B cell (primary cell): ENCODE data around the gene PRDM15. TPM values are rescaled to one million over a fixed set of nuclear protein-coding genes. Genes with fewer than 3 reads are reported as not detected.

Source experiments
- ATAC-seq: fragments of 200-7000 bp; cut with Tn5 transposase; one replicate; pipeline ENCODE4 v1.10.0; 2021; ENCODE audit warnings: low read depth, mild to moderate bottlenecking, moderate number of reproducible peaks, moderate library complexity
- CTCF ChIA-PET: fragments of 350-600 bp; sonication (Branson Sonifier 250); formaldehyde crosslinking; loops from one replicate; lab custom pipeline; 2021; ENCODE audit warnings: antibody characterized with exemption, inconsistent platforms; lab: Charles Lee
- POLR2A ChIA-PET: fragments of 350-600 bp; sonication (Branson Sonifier 250); formaldehyde crosslinking; loops from one replicate; lab custom pipeline; 2021; ENCODE audit warnings: antibody characterized with exemption; lab: Charles Lee
- DNase-seq: peaks from one replicate; pipeline ENCODE4 v3.0.0; 2013
- H2AFZ ChIP-seq: 2 replicates; pipeline ENCODE4 v1.6.1; 2012; ENCODE audit warnings: mild to moderate bottlenecking, low read depth, low read length; ENCODE audit not compliant: insufficient read depth, poor library complexity, severe bottlenecking
- H3K27ac ChIP-seq, 2 donors: 1 replicate in 1 of 2; 2 replicates in 1 of 2; pipeline ENCODE4 v1.5.1; 2012 to 2013; ENCODE audit warnings: low read length in 2 of 2, mild to moderate bottlenecking in 2 of 2, moderate library complexity in 1 of 2
- H3K27me3 ChIP-seq, 4 experiments: fragments of 200-600 bp in 1 of 4; sonication (generic) in 1 of 4; replicated peaks in 1 of 4; 1 replicate in 2 of 4; 2 replicates in 2 of 4; pipeline versions ENCODE4 v1.6.1 to v1.7.0; 2013 to 2016; ENCODE audit warnings: low read length in 3 of 4, mild to moderate bottlenecking in 2 of 4, mixed read lengths in 1 of 4, moderate library complexity in 1 of 4; ENCODE audit not compliant: insufficient read depth in 4 of 4, control insufficient read depth in 3 of 4; ENCODE audit errors: control extremely low read depth in 1 of 4
- H3K36me3 ChIP-seq, 2 experiments: replicated peaks in 1 of 2; 1 replicate in 1 of 2; 2 replicates in 1 of 2; pipeline versions ENCODE4 v1.6.1 to v1.7.1; 2013; ENCODE audit warnings: low read length in 1 of 2; ENCODE audit not compliant: insufficient read depth in 2 of 2, control insufficient read depth in 1 of 2; ENCODE audit errors: control extremely low read depth in 1 of 2, extremely low read depth in 1 of 2
- H3K4me1 ChIP-seq, 2 donors: fragments of 200-600 bp in 1 of 2; sonication (generic) in 1 of 2; 1 replicate in 1 of 2; 2 replicates in 1 of 2; pipeline versions ENCODE4 v1.5.1 to v1.6.1; 2013 to 2017; ENCODE audit warnings: low read length in 2 of 2; ENCODE audit not compliant: control insufficient read depth in 2 of 2, insufficient read depth in 2 of 2
- H3K4me2 ChIP-seq: replicated peaks from 2 replicates; pipeline ENCODE3; 2012; ENCODE audit warnings: mild to moderate bottlenecking, low read depth, low read length; ENCODE audit not compliant: poor library complexity, severe bottlenecking
- H3K4me3 ChIP-seq, 5 experiments: fragments of 200-600 bp in 1 of 5; sonication (generic) in 1 of 5; 1 replicate in 3 of 5; 2 replicates in 2 of 5; pipeline versions ENCODE4 v1.5.1 to v1.7.0; 2011 to 2016; ENCODE audit warnings: low read length in 4 of 5, mild to moderate bottlenecking in 4 of 5, low read depth in 2 of 5, control low read depth in 1 of 5, moderate library complexity in 1 of 5; ENCODE audit not compliant: insufficient read depth in 1 of 5; ENCODE audit errors: control extremely low read depth in 1 of 5, extremely low read depth in 1 of 5
- H3K79me2 ChIP-seq: fragments of 200-600 bp; sonication (generic); one replicate; pipeline ENCODE4 v1.6.0; 2016; ENCODE audit warnings: low read length; ENCODE audit not compliant: control insufficient read depth, insufficient read depth
- H3K9ac ChIP-seq: fragments of 200-600 bp; sonication (generic); 2 replicates; pipeline ENCODE4 v1.6.1; 2017; ENCODE audit warnings: mild to moderate bottlenecking, low read length, moderate library complexity
- H3K9me3 ChIP-seq, 3 donors: one replicate each; pipeline versions ENCODE4 v1.6.1 to v1.7.1; 2013; ENCODE audit warnings: low read length in 2 of 3; ENCODE audit not compliant: control insufficient read depth in 2 of 3, insufficient read depth in 1 of 3; ENCODE audit errors: control extremely low read depth in 1 of 3
- H4K20me1 ChIP-seq: 2 replicates; pipeline ENCODE4 v1.6.0; 2012; ENCODE audit warnings: mild to moderate bottlenecking, low read length; ENCODE audit not compliant: insufficient read depth, control insufficient read depth, poor library complexity, severe bottlenecking
- H3K27ac Mint-ChIP-seq: one replicate; pipeline ENCODE4 v1.8.0; 2021; ENCODE audit warnings: mixed read lengths
- H3K27me3 Mint-ChIP-seq: one replicate; pipeline ENCODE4 v1.8.0; 2021; ENCODE audit warnings: mixed read lengths
- H3K4me1 Mint-ChIP-seq: one replicate; pipeline ENCODE4 v1.8.0; 2021; ENCODE audit warnings: mixed read lengths
- H3K4me3 Mint-ChIP-seq: one replicate; pipeline ENCODE4 v1.8.0; 2021; ENCODE audit warnings: mixed read lengths
- H3K9me3 Mint-ChIP-seq: one replicate; pipeline ENCODE4 v1.8.0; 2022; ENCODE audit warnings: mixed read lengths; ENCODE audit not compliant: insufficient read depth
- EZH2 ChIP-seq: IDR thresholded peaks from 2 replicates; pipeline ENCODE4 v1.6.1; 2012; ENCODE audit warnings: borderline replicate concordance, low read depth, mild to moderate bottlenecking, moderate library complexity, low read length; ENCODE audit not compliant: insufficient read depth, poor library complexity, severe bottlenecking
- WGBS: methylation state at CpG from one replicate; pipeline ENCODE4 v1.1.5; 2013; ENCODE audit warnings: missing lambda C conversion rate; ENCODE audit not compliant: insufficient coverage; 5-methylcytosine and 5-hydroxymethylcytosine counted together
- intact Hi-C: fragments of 100-400 bp; cut with micrococcal nuclease; formaldehyde crosslinking; loops from one replicate; pipeline ENCODE4 v1.10.0; 2022
- polyA plus RNA-seq: library from polyadenylated mRNA; depleted of rRNA; stranded (reverse); fragments of >200 nt; gene quantifications from 2 replicates; pipeline ENCODE4 v1.2.3, GENCODE V29; 2012
- total RNA-seq, 2 donors: library from RNA; stranded (reverse); fragments of 120-200 nt in 1 of 2; gene quantifications; 1 replicate in 1 of 2; 2 replicates in 1 of 2; pipeline versions ENCODE4 v1.2.3 to v1.2.4, GENCODE V29; 2013 to 2022
- TF ChIP-seq, protein P1 (sequence below): fragments of 200-600 bp; IDR thresholded peaks from one replicate; pipeline ENCODE4 v1.8.0; 2022; ENCODE audit warnings: antibody characterized with exemption, mild to moderate bottlenecking

PRDM15 gene
- total and polyA plus RNA-seq, 2 donors (not counting 1 experiment from before 2014, with no cell fraction given) = 21.3 to 29.2 TPM

DNA sequence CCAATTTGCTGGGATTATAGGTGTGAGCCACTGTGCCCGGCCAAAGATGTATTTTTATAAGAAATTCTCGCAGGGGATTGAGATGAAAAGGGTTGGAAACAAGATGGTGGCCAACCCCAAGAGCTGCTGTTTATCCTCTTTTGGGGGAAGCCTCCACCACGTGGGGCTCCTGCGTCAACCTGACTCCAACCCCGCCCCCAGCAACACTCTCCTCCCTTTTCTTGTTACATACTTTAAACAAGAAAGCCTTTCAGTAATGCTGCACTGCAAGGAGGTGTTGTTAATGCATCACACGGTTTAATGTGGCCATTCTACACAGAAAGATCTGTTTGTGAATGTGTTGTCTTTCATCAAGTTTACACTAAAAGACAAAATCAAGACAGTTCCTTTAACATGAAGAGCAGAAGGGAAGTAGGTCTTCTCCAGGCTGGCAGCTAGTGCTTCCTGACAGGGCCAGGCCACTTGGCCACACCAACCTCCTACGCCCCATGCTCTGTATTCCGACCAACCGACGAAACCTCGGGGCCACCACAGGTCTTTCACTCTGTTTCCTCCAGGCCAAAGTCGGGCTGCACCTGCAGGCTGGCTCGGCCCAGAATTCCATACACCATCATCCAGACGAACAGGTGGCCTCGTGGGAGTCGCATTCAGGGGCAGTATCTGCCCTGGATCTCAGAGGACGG lies 48.7 kb upstream of the PRDM15 start:
- peaks cover 2% of the 10 kb centered on the region for H3K27me3 Mint-ChIP-seq
- H3K27ac ChIP-seq = peak overlapping the region; percentile 40 to 44
- TF ChIP-seq EZH2 = no peak
- ChIA-PET POLR2A (interaction anchor here (1.7 kb wide), 1 partner anchor 135 kb away, joined by 4 read pairs; no protein-coding TSS in a partner anchor), CTCF (interaction anchor here (2.2 to 2.4 kb wide), 2 partner anchors 180 to 190 kb away, joined by 10 to 11 read pairs; no protein-coding TSS in a partner anchor)
- H3K4me2 ChIP-seq = peak overlapping the region; percentile 61
- H3K4me1 Mint-ChIP-seq = peaks cover 79% of the 10 kb centered on the region
- ATAC-seq = no peak
- H3K9me3 Mint-ChIP-seq = no peaks in the 10 kb centered on the region
- no peaks in the 10 kb centered on the region for H3K36me3 ChIP-seq
- H3K9ac ChIP-seq = no peak overlapping the region
- WGBS = 44% methylated on average over 10 of the region's 17 CpGs
- H3K4me1 ChIP-seq = peaks cover 62 to 80% of the 10 kb centered on the region in 2 donors
- peak overlapping the region; percentile 89 for H3K27ac Mint-ChIP-seq
- no peaks in the 10 kb centered on the region for H3K27me3 ChIP-seq
- H3K9me3 ChIP-seq = no peaks in the 10 kb centered on the region
- H3K4me3 Mint-ChIP-seq = peak overlapping the region; percentile 76
- H2AFZ ChIP-seq = peak overlapping the region; percentile 23
- intact Hi-C loops = loop anchor here (2.0 to 10.0 kb wide), 3 partner anchors 49 to 607 kb away; partner anchors contain the start of gene PRDM15
- DNase-seq = peak; percentile 32
- peak overlapping the region in 1 of 5 experiments; percentile 31 for H3K4me3 ChIP-seq
- H4K20me1 ChIP-seq = no peaks in the 10 kb centered on the region
- peaks cover 32% of the 10 kb centered on the region for H3K79me2 ChIP-seq

DNA sequence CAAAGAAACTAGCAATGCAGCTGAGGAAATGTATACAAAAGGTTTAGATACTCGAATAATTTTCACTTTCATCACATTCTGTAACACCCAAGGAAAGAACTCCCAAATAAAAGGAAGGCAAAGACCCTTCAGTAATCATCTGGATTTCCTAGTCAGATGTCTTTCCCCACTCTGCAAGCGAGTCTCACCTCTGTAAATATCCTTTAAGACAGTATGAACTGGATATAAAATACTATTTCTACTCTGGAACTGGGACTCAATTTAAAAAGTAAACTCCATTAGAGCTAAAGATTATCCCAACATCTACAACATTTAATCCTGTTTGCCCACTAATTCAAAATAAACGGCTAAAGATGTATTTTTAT lies 47.6 kb upstream of the PRDM15 start:
- Histone ChIP-seq H2AFZ (peak overlapping the region; percentile 80), H3K36me3 (no peaks in the 10 kb centered on the region), H3K4me2 (peak overlapping the region; percentile 75), H3K4me3 (peak overlapping the region; percentile 12 to 70 (median 62)), H3K4me1 (peaks cover 67 to 80% of the 10 kb centered on the region in 2 donors), H3K27ac (peak overlapping the region; percentile 82 to 87), H3K79me2 (peaks cover 32% of the 10 kb centered on the region), H3K9me3 (no peaks in the 10 kb centered on the region), H3K27me3 (no peaks in the 10 kb centered on the region), H4K20me1 (no peaks in the 10 kb centered on the region), H3K9ac (peak overlapping the region; percentile 63)
- ChIA-PET CTCF (interaction anchor here (1.0 to 3.0 kb wide), 7 partner anchors 10 to 644 kb away, joined by 3 to 12 read pairs (median 4); no protein-coding TSS in a partner anchor), POLR2A (interaction anchor here (0.8 kb wide), 1 partner anchor 49 kb away, joined by 3 read pairs; no protein-coding TSS in a partner anchor)
- ATAC-seq = no peak
- Mint-ChIP-seq H3K27ac (peak overlapping the region; percentile 98), H3K27me3 (no peaks in the 10 kb centered on the region), H3K4me1 (peaks cover 77% of the 10 kb centered on the region), H3K4me3 (peak overlapping the region; percentile 94), H3K9me3 (no peaks in the 10 kb centered on the region)
- TF ChIP-seq, protein P1, sequence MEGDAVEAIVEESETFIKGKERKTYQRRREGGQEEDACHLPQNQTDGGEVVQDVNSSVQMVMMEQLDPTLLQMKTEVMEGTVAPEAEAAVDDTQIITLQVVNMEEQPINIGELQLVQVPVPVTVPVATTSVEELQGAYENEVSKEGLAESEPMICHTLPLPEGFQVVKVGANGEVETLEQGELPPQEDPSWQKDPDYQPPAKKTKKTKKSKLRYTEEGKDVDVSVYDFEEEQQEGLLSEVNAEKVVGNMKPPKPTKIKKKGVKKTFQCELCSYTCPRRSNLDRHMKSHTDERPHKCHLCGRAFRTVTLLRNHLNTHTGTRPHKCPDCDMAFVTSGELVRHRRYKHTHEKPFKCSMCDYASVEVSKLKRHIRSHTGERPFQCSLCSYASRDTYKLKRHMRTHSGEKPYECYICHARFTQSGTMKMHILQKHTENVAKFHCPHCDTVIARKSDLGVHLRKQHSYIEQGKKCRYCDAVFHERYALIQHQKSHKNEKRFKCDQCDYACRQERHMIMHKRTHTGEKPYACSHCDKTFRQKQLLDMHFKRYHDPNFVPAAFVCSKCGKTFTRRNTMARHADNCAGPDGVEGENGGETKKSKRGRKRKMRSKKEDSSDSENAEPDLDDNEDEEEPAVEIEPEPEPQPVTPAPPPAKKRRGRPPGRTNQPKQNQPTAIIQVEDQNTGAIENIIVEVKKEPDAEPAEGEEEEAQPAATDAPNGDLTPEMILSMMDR = no peak
- no peak for TF ChIP-seq EZH2
- DNase-seq = no peak
- intact Hi-C loops = loop anchor here (1.0 to 10.0 kb wide), 5 partner anchors 48 to 608 kb away; partner anchors contain the start of genes PRDM15 and ZBTB21
- WGBS = no CpG with 5 or more reads among the region's 3 CpGs
